ENCODE data around the gene CROCC. TPM values are rescaled to one million over a fixed set of nuclear protein-coding genes. Genes with fewer than 3 reads are reported as not detected.
A peak's percentile ranks its signal among the peaks of the same experiment; 100 is the strongest.

Gene CROCC
- total RNA-seq, 1 donor from 2014 or later: 17.3 TPM

DNA sequence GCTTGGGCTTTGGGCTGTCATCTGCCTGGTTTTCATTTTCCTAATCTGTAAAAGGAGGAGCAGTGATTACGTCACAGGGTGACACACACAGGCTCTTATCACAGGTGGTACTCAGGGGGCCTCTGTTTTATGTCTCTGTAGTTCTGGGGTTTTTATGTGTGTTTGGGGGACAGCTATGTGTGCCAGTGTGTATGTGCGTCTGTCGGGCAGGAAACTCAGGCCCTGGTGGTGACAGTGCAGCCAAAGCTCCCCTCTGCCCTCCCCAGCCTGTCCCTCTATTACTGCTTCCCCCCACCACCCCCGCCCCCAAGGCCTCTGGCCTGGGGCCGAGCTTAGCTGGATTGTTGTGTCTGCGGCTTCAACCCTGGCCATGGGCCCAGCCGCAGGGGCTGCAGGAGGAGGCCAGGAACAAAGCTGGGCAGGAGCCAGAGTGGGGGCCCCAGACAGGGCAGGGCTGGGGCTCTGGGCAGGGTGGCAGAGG, 45.4 kb downstream of the CROCC start:
- DNase-seq (ENCODE audit: low spot score): peak; percentile 92

DNA sequence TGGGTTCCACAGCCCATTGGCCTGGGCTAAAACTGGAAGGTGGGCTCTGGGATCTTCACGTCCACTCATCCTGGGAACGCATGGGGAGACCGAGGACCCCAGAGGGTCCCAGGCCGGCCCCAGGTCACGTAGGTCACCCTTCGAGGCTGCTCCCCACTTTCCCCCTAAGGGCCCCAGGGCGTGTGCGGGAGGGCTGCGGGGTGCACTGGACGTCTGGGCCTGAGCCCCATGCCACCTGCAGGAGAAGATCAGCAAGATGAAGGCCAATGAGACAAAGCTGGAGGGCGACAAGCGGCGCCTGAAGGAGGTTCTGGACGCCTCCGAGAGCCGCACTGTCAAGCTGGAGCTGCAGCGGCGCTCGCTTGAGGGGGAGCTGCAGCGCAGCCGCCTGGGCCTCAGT, 46.2 kb downstream of the CROCC start:
- no peak for DNase-seq (ENCODE audit: low spot score)

DNA sequence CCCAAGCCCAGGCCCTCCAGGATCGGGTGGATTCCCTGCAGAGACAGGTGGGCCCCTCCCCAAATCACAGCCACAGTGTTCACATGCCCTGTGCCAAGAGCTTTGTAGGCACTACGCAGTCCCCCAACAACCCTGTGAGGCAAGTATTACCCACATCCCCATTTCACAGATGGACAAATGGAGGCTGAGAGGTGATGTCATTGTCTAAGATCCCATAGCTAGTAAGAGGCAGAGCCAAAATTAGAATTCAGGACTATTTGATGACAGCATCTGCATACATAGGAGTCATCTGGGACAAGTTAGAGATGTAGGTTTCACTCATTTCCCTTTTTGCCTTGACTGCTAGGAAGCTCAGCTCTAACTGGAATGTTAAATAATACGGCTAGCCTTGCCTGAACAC, 46.6 kb downstream of the CROCC start:
- no peak for DNase-seq (ENCODE audit: low spot score)

DNA sequence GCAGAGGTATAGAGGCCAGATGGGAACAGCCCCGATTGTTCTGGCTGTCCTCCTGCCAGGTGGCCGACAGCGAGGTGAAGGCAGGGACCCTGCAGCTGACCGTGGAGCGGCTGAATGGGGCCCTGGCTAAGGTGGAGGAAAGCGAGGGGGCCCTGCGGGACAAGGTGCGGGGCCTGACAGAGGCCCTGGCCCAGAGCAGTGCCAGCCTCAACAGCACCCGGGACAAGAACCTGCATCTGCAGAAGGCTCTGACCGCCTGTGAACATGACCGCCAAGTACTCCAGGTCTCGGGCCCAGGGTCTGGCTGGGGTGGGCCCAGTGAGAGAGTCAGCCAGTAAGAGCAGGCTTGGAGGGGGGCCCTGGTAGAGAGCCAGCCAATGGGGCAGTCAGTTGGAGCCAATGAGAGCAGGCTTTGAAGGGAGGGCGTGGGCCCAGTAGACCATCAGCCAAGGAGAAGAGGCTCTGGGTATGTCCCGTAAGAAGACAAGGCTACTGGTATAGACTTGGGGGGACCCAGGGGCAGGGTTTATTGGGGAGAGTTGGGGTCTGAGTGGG, 47.4 kb downstream of the CROCC start:
- peak; percentile 50 for DNase-seq (ENCODE audit: low spot score)

DNA sequence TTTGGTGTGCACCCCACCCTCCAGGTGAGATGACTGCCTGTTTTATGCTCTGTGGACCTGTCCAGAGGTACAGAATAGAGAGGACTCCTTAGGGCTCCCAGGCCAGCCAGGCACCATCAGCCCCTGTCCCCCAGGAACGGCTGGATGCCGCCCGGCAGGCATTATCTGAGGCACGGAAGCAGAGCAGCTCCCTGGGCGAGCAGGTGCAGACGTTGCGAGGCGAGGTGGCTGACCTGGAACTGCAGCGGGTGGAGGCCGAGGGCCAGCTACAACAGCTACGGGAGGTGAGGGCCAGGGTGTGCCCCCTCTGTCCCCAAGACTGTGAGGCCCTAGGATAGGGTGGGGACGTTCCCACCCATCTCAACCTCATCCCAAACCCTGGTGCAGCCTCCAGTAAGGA, 47.9 kb downstream of the CROCC start:
- no peak for DNase-seq (ENCODE audit: low spot score)

DNA sequence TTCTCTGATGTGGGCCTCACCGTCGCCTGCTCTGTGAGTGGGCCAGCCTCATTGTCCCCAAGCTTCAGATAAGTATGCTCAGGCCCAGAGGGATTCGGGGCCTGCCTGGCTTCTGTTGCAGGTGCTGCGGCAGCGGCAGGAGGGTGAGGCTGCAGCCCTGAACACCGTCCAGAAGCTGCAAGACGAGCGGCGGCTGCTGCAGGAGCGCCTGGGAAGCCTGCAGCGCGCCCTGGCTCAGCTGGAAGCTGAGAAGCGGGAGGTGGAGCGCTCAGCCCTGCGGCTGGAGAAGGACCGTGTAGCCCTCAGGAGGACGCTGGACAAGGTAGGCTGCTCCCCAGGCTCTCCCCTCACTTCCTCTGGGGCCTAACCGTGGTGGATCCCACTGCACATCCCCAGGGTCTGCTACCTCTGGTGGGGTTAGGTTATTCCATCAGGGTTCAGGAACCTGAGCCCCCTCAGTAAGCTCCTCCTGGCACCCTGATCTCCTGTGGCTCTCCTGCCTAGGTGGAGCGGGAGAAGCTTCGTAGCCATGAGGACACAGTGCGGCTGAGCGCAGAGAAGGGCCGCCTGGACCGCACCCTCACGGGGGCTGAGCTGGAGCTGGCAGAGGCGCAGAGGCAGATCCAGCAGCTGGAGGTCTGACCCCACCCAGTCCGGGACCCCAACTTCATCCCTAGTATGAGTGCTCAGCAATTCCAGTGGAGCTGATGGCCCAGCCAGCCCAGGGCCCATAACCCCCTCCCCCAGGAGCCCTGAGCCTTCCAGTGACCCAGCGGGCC, 48.6 kb downstream of the CROCC start:
- no peak for DNase-seq (ENCODE audit: low spot score)

DNA sequence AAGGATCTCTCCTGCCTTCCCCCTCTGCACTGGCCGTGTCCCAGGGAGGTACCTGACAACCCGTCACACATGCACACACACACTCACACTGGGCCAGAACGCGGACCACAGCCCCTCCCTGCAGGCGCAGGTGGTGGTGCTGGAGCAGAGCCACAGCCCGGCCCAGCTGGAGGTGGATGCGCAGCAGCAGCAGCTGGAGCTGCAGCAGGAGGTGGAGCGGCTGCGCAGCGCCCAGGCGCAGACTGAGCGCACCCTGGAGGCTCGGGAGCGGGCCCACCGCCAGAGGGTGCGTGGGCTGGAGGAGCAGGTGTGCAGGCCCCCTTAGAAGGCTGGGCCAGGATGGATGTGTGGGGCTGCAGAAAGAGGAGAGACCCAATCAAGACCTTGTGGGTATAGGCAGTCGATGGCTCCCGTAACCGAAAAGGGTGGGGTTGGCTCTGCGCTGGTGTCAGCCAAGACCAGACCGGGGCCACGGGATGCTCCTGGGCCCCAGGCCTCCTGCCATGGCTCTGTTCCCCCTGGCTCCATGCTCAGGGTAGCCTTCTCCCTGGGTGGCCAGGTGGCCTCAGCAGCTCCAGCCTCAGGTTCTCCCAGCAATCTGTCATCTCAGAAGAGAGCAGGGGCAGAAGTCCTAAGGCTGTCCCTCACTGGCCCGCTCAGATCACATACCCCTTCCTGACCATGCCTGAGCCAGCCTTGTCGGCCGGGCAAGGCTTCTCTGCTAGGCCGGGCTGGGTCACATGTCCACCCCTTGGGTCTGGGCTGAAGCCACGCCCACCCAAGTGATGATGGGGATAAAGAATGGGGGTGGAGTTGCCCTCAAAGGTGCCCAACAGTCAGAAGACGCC, 49.8 kb downstream of the CROCC start:
- peak; percentile 57 for DNase-seq (ENCODE audit: low spot score)

DNA sequence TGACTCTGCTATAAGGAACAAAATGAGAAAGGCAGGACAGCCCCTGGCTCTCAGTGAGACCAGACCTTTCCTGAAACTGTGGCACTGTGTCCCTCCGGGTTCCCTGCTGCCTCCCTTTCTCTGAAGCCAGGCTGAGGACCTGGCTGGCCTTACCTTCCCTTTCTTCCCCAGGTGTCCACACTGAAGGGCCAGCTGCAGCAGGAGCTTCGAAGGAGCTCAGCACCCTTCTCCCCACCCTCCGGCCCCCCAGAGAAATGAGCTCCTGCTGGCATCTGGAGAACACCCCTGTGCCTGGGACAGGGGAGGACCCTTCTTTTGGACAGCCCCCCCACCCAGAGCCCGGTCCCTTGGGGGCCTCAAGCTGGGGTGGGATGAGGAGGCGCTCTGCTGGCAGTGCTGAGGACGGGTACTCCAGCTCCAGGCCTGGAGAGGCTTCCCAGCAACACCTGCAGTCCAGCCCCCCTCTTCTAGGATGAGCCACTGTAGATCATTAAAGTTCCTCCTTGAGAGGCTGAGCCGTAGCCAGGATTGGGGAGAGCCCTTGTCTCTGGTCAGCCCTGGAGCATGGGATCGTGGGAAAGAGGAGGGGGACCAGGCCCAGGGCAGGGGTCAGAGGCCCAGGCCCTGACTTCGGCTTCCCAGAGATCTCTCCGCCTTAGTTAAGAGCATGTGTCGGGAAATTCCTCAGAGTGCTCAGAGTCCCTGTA, 50.6 kb downstream of the CROCC start:
- no peak for DNase-seq (ENCODE audit: low spot score)

DNA sequence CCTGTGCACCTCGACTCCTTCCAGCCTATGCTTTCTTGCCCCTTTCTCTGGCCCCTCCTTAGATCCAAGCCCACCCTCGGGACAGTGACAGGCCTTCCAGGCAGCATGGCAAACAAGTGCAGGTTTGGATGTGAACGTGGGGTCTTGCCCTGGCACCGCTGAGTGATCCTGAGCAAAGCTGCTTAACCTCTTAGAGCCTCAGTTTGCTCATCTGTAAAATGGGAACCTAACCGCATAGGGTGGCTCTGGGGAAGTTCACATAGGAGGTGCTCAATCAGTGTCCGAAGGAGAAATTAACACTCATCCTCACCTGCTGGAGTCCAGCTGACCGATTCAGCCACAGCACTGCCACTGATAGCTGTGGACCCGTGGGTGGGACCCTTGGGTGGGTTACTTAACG, 51.5 kb downstream of the CROCC start:
- DNase-seq (ENCODE audit: low spot score): no peak

DNA sequence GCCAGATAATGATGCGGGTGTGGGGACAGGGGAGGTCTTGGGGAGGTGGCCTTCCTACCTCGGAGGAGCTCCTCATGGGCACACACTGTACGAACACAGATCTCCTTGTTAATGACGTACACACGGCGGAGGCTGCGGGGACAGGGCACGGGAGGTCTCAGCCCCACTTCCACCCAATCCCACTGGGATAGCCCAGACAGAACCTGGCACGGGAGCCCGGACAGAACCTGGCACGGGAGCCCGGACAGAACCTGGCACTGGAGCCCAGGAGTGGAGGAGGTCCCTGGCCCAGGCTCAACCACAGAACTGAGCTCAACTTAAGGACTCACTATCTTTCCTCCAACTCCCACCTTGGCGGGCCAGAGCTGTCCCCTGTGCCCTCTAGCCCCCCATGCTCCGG, 53.5 kb downstream of the CROCC start:
- no peak for DNase-seq (ENCODE audit: low spot score)

DNA sequence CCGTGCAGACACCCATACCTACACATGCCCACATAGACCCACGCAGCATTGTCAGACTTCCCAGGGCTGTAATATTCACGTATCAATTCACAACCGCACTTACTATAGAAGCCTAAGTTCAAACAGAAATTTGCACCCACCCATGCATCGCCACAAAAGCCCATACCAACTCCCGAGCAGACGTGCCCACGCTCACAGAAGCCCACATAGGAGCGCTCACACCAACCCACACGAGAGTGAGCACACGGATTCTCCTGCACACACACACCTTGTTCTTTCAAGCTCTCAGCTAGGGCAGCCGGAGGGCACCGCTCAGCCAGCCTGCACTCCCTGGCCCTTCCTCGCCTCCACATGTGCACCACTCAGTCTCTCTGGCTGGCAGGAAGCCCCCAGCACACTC, 54.1 kb downstream of the CROCC start:
- DNase-seq (ENCODE audit: low spot score): no peak

DNA sequence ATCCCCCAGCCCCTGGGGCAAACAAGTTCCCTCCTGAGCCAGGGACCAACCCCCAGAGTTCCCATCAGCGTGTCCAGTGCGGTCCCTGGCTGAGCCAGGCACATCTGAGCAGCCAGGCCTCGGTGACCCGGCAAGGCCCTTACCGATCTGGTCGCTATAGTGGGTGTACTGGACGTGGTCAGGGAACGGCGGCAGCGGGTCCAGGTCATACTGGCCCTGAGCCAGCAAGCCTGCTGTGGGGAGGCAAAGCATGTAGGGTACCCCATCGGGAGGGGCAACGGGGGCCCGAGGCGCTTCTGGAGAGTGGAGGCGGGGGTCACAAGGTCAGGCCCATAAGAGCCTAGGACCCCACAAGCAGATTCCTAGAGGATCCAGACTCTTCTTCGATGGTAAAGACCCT, 55.2 kb downstream of the CROCC start:
- no peak for DNase-seq (ENCODE audit: low spot score)

DNA sequence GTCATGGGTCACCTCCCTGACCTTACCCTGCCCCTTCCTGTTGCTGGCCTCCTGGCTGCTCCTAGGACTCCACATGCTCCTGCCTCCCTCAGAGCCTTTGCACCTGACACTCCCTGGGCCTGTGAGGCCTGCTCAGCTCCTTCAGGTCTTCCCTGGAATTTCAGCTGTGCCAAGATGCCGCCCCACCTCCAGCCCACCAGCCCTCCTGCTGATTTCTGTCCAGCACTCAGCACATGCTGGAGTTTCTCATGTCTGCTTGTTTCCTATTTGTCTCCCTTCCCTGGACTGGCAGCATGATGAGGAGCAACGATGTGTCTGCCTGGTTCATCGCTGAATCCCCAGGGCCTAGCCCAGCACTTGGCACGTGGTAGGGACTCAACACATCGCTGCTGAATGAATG, 55.6 kb downstream of the CROCC start:
- no peak for DNase-seq (ENCODE audit: low spot score)

DNA sequence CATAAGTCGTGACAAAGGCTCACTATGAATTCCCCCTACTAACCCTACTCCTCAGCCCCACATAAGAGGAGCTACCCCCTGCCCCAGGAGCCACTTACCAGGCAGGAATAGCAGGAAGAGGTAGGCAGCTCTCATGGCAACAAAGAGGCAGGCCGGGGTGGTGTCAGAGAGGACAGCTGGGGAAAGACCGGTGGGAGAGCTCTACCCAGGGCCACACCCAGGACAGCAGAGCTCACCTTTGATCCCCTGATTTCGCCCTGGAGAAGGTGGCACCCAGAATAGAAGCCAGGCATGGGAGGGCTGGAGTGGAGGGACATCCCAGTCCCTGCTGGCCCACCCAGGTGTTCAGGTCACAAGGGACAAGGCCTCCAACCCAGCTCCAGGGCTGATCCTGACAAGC, 56.4 kb downstream of the CROCC start:
- no peak for DNase-seq (ENCODE audit: low spot score)

DNA sequence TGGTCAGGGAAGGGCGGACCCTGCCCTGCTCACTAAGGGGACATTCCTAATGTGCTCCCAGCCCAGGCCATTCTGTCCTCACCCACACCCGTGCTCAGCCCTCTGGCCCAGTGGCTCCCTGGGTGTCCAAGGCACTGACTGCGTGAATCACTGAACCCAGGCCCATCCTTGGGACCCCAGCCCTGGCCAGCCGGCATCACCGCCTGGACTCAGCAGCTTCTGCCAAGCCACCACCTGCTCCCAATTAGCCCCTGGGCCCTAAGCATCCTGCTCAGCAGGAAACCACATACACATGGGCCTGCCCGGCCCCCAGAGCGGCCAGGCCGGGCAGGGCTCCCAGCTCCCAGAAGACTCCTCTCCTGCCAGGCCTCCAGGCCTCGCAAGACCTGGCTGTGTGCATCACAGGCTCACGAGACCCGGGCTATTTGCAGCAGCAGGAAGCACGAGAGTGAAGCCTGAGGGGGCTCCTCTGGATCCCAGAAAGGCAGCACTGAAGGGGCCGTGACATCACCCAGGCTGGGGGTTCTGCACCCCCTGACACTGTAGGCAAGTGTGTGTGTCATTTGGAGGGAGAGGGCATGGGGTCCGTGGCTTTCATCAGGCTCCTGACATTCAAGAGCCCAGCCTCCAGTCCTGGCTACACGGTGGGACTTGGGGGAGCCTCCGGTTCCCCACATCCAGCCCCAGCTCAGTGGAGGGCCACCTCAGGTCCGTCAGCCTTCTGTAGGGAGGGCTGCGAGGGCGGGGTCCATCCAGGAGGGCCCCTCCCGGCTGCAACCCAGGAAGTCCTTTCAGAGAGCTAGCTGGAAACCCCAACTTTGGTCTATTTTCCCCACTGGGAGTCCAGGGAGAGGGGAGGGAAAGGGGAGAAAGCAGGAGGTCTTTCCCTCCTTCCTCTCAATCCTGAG, 57.1 kb downstream of the CROCC start:
- DNase-seq (ENCODE audit: low spot score): peak; percentile 74

DNA sequence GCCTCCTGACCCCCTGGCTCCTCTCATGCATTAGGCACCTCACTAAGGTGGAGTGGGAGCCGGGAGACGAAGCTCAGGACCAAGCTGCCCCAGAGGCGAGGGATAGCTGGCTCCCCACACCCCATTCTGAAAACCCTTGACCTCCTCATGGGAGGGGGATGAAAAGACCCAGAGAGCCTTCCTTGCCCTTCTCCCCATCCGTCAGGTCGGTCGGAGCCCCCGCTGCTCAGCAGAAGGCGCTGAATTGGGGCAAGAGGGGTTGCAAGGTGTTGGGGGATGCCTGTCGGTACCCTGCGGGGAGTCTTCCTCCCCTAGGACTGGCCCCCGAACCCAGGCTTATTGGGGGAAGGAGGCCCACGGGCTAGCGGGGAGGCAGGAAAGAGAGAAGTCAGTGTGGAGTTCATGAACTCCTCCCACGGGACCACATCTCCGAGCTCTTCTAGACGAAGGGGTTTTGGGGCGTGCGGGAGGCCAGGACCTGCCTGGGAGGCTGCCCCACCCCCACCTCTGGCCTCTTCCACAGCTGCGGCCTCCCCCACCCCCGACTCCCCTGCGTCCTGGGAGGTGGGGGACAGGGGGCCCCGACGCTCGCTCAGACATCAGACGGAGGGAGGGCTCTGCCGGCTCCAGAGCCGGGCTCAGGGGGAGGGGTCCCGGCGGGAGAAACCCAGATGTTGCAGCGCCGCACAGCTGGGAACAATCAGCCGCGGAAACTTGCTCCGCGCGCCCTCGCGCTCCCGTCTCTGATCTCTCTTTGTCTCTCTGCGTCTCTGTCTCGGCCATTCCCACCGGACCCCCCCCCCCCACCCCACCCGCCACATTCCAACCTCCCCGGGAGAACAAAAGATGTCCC, 58.0 kb downstream of the CROCC start:
- DNase-seq (ENCODE audit: low spot score): peak; percentile 68

DNA sequence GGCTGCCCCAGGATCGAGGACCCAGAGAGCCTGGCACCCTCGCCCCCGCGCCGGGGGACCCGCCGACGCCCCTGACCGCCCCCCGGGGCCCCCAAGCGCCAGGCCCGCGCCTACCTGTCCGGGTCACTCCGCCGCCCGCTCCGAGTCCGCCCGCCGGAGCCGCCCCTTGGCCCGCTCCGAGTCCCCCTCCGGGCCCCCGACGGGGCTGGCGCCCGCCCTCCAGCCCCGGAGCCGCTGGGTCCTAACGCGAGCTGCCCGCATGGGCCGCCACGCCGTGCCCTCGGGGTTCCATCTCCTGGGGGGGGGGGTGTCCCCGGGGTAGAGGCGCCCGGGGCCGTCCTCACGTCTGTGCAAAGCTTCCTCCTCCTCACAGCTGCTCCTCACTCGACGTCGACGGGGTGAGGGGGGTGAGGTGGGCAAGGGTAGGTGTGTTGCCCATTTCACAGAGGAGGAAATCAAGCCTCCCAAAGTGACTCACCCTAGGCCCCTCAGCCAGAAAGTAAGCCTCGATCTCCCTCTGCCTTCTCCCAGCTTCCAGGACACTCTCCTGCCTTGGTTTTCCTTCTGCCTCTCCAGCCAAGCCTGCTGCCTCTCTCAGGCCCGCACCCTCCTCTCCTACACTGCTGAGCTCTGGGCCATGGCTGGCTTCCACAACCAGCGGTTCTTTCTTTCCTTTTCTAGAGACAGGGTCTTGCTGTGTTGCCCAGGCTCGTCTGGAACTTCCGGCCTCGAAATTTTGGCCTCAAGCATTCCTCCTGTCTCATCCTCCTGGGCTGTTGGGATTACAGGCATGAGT, 58.9 kb downstream of the CROCC start, which contains the start of gene MFAP2:
MFAP2 (minus strand) TSS at position 148 of the 796 bp plus-strand sequence. CDS start 2,347 bp downstream, outside the sequence.
- peak; percentile 70 for DNase-seq (ENCODE audit: low spot score)

DNA sequence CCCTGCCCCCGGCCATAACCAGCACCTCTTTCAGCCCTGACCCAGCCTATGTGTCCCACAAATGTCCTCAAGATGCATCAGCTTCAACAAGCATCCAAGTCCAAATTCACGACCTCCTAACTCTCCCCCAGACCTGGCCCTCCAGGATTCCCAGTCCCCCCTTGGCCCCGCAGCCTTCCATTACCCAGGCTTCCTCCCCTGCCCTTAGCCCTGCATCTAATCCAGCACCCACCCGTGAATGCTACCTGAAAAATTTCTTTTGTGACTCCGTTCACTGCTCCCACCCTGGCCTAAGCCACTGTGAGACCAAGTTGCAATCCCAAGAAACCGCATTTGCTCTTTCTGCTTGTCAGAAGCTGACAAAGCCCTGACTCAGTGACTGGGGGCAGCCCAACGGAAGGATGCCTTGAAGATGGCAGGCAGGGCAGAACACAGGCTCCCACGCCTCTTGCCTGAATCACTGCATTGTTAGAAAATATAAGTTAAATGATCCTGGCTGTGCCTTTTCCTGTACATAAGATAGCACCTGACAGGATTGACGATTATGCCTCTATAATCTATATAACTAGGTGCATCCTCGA, 59.6 kb downstream of the CROCC start:
- DNase-seq (ENCODE audit: low spot score): no peak

All from umbilical cord (tissue), 2 donors.